ENCODE measurements around the gene DNAJC2. TPM values are rescaled to one million over a fixed set of nuclear protein-coding genes. Genes with fewer than 3 reads are reported as not detected.
"Not testable (repeated sequence)": the region's sequence is repeated elsewhere in the genome, so short reads cannot be mapped to it uniquely, and the experiment has no call there.

Gene DNAJC2
- total RNA-seq, 4 donors from 2014 or later, result 14.3 to 22.8 (median 18.3) TPM

DNA sequence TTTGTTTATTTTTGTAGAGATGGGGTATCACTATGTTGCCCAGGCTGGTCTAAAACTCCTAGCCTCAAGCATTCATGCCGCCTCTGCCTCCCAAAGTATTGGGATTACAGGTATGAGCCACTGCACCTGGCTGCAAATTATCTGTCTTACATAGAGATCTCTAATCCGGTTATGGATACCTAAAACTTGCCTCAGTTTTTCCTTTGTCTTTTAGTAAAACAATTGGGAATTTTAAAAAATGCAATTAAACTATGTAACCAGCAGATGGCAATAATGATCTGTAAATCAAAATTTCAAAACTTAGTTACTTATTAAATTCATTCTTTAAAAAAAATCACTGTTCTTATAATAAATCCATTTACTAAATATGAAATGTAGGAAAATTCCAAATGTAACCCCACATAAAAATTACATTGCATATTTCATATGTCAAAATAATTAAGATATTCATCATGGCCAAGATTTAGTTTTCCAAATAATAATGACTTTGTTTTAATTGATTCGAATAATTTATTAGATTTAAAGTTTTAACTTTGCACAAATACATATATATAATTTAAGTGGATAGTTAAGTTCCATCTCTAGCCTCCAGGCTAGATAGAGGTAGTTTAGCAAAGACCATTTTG lies 61.7 kb downstream of the DNAJC2 start:
- H3K9me3 ChIP-seq; H3K27me3 ChIP-seq; H3K27ac ChIP-seq; DNase-seq (ENCODE audit: low spot score in 2 of 2); H3K4me3 ChIP-seq; H3K36me3 ChIP-seq: not testable (repeated sequence)
- TF ChIP-seq, protein P1, sequence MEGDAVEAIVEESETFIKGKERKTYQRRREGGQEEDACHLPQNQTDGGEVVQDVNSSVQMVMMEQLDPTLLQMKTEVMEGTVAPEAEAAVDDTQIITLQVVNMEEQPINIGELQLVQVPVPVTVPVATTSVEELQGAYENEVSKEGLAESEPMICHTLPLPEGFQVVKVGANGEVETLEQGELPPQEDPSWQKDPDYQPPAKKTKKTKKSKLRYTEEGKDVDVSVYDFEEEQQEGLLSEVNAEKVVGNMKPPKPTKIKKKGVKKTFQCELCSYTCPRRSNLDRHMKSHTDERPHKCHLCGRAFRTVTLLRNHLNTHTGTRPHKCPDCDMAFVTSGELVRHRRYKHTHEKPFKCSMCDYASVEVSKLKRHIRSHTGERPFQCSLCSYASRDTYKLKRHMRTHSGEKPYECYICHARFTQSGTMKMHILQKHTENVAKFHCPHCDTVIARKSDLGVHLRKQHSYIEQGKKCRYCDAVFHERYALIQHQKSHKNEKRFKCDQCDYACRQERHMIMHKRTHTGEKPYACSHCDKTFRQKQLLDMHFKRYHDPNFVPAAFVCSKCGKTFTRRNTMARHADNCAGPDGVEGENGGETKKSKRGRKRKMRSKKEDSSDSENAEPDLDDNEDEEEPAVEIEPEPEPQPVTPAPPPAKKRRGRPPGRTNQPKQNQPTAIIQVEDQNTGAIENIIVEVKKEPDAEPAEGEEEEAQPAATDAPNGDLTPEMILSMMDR (IDR thresholded peaks at IDR 0.05), result peak in 1 of 5 experiments; percentile 6
- whole genome bisulfite sequencing, 2 donors, result 33 to 46% methylated on average over 3 of the region's 3 CpGs
- peaks cover 0 to 13% (median 0%) of the 10 kb centered on the region in 4 donors for H3K4me1 ChIP-seq

DNA sequence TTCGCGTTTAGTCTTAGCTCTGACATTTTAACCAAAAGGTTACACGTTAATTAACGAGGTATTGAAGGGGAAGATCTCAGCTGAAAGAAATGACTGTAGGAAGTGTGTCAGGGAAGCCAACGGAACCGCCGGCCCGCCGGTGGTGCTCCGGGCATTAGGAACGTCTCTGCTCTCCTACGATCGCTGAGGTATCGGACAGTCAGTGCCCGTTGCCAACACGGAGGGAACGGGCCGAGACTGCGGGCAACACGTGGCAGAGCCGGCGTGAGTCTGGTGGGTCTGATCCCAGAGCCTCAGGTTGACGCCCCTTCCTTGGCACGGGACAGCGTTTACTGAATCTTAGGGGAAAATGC lies 63.8 kb downstream of the DNAJC2 start:
- peak overlapping the region; percentile 49 to 79 (median 62) for H3K4me3 ChIP-seq
- not testable (repeated sequence) for H3K9me3 ChIP-seq; H3K27me3 ChIP-seq; H3K36me3 ChIP-seq; DNase-seq (ENCODE audit: low spot score in 2 of 2)
- H3K27ac ChIP-seq, result peak overlapping the region in 3 of 4 donors; percentile 1 to 79 (median 27)
- H3K4me1 ChIP-seq, result peaks cover 0 to 13% (median 0%) of the 10 kb centered on the region in 4 donors
- WGBS, 2 donors, result 0 to 1% methylated on average over 25 of the region's 25 CpGs

DNA sequence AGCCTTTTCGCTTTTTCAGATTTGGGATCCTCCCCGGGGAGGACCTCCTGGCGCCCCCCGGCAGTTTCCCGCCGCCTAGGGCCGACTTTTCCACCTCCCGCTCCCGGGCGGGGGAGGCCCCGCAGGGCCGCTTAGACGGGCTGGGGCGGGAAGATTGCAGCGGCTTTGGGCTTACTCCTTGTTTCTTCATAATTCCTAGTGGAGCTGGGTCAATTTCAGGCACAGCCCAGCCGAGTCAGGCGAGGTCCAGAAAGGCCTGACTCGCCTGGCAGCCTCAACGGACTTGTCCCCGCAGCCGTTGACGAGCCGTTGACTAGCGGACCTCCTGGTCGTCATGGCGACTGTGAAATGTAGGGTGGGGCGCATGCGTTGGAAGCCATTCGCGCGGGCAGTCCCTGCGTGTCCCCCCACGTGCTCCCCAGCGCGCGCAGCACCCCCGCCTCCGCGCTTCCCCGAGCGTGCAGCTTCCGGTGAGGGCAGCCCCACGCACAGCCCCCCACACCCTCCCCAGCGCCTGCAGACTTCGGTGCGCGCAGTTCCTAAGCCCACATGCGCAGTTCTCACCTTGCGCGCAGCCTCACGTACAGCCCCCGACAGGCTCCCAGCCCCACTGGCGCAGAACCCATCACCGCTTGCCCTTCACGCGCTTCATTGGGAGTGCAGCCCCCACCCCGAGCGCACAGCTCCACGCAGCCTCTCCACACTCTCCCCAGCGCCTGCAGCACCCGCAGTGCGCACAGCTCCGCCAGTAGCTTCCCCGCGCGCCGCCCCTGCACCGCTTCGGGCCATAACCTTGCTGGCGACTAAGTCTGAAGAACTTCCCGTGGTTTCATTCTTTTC lies 64.4 kb downstream of the DNAJC2 start:
- WGBS, 2 donors, result 1% methylated on average over 38 to 60 of the region's 71 CpGs
- H3K27me3 ChIP-seq, H3K36me3 ChIP-seq, H3K9me3 ChIP-seq: not testable (repeated sequence)
- peak; percentile 29 to 45 for DNase-seq (ENCODE audit: low spot score in 2 of 2)
- H3K27ac ChIP-seq, result peak overlapping the region; percentile 27 to 79 (median 38)
- H3K4me3 ChIP-seq, result peak overlapping the region; percentile 49 to 79 (median 62)
- H3K4me1 ChIP-seq, result peaks cover 0 to 13% (median 0%) of the 10 kb centered on the region in 4 donors

DNA sequence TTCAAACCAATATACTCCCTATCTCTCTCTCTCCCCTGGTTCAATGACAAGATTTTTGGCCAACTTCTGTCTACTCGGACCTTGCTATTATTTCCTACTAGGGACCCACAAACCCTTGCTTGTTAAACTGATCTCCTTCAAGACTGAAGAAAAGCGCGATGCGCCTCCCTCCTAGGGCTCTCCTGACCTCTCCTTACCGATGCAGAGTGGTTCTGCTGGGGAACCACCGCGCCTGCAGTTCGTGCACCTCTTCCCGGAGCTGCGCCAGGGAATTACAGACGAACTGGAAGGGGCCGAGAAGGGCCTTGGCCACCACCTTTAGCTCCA lies 65.0 kb downstream of the DNAJC2 start:
- not testable (repeated sequence) for H3K27me3 ChIP-seq; H3K9me3 ChIP-seq; DNase-seq (ENCODE audit: low spot score in 2 of 2); H3K36me3 ChIP-seq
- Histone ChIP-seq H3K27ac (peak overlapping the region in 3 of 4 donors; percentile 30 to 79 (median 45)), H3K4me3 (peak overlapping the region; percentile 49 to 79 (median 62)), H3K4me1 (peaks cover 0 to 13% (median 0%) of the 10 kb centered on the region in 4 donors)
- 0 to 2% methylated on average over 12 of the region's 12 CpGs for WGBS, 2 donors

DNA sequence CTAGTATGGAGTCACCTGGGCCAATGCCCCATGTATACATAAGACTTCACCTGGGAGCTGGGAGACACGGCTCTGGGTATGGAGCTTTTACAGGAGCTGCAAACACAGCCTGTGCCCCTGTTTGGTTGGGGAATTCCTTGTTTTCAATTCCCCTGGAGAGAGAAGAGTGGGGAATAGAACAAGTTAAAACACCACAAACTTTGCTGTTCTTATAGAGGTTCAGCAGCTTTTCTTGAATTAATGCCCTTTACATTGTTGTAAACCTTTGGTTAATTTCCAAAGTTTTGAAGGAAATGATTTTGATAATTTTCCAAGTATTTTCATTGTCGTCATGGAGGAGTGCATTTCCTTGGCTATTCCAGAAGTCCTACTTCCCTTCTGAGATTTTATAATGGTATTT lies 66.4 kb downstream of the DNAJC2 start:
- Histone ChIP-seq H3K36me3 (peaks cover 0 to 15% (median 0%) of the 10 kb centered on the region in 3 donors), H3K4me1 (peaks cover 0 to 13% (median 0%) of the 10 kb centered on the region in 4 donors)
- H3K27ac ChIP-seq; DNase-seq (ENCODE audit: low spot score in 2 of 2); H3K9me3 ChIP-seq; H3K4me3 ChIP-seq; H3K27me3 ChIP-seq: not testable (repeated sequence)
- 61 to 75% methylated on average over 2 of the region's 2 CpGs for WGBS, 2 donors

DNA sequence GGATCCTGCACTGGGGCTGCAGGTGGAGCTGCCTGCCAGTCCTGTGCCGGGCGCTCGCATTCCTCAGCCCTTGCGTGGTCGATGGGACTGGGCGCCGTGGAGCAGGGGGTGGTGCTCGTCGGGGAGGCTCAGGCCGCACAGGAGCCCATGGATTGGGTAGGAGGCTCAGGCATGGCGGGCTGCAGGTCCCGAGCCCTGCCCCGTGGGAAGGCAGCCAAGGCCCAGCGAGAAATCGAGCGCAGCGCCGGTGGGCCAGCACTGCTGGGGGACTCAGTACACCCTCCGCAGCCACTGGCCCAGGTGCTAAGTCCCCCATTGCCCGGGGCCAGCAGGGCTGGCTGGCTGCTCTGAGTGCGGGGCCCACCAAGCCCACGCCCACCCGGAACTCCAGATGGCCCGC lies 69.7 kb downstream of the DNAJC2 start:
- 97 to 98% methylated on average over 18 to 19 of the region's 24 CpGs for WGBS, 2 donors
- not testable (repeated sequence) for H3K9me3 ChIP-seq; H3K27ac ChIP-seq; H3K27me3 ChIP-seq; DNase-seq (ENCODE audit: low spot score in 2 of 2); H3K4me3 ChIP-seq
- peaks cover 0 to 11% (median 0%) of the 10 kb centered on the region in 4 donors for H3K4me1 ChIP-seq
- H3K36me3 ChIP-seq, result peaks cover 0 to 15% (median 0%) of the 10 kb centered on the region in 3 donors

DNA sequence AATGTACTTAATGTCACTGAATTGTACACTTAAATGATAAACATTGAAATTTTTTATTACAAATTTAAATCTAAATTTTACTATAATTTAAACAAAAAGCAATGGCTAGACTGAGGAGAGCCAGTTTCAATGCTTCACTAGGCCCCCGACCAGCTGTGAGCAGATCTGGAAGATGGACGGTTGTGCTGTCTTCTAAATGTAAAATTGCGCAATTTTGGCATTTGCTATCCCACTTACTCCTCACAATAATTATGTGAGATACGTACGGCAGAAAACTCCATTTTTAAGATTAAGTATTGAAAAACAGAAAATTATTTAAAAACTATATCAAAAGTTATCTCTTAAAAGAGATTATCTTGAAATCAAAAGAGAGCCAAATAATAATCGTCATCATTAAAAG lies 71.2 kb downstream of the DNAJC2 start:
- not testable (repeated sequence) for H3K4me1 ChIP-seq; H3K27ac ChIP-seq; H3K4me3 ChIP-seq; DNase-seq (ENCODE audit: low spot score in 2 of 2); H3K27me3 ChIP-seq; H3K9me3 ChIP-seq
- H3K36me3 ChIP-seq, result peaks cover 0 to 15% (median 0%) of the 10 kb centered on the region in 3 donors
- 88 to 91% methylated on average over 6 of the region's 6 CpGs for WGBS, 2 donors

DNA sequence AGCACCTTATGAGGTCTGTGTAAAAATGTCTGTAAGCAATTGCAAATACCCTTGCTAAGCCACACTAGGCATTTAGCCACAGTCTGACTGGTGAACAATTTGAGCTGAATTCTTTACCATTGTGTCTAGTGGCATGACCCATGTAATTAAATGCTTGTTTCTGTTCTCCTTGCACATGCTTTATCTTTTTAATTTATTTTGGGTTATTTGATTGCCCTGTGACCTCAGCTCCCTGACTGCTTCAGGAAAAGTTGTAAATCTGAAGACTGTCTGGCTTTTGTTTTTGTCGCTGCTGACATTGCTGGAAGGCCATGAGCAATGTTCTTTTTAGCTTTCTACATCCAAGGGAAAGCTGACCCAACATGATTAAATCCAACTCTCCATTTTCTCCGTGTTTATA lies 78.3 kb downstream of the DNAJC2 start:
- not testable (repeated sequence) for H3K9me3 ChIP-seq; H3K27ac ChIP-seq; H3K4me1 ChIP-seq; H3K36me3 ChIP-seq; DNase-seq (ENCODE audit: low spot score in 2 of 2); H3K4me3 ChIP-seq; H3K27me3 ChIP-seq
- WGBS, 2 donors, result 28 to 34% methylated on average over 2 of the region's 2 CpGs

DNA sequence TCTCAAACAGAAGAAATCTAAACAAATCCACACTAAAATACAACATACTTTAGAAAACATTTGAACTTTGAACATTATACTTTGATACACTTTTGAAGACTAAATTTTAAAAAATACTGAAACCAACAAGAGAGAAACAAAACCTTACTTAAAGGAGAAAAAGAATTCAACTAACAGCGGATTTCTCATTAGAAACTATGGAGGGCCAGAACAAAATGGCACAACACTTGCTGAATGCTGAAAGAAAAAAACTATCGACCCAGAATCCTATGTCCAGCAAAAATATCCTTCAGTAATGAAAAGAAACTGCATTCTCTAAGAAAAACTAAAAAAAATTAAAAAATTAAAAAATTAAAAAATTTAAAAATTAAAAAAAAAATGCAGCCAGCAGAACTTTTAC lies 80.5 kb downstream of the DNAJC2 start:
- H3K4me3 ChIP-seq; H3K27ac ChIP-seq; H3K36me3 ChIP-seq; DNase-seq (ENCODE audit: low spot score in 2 of 2); H3K4me1 ChIP-seq; H3K9me3 ChIP-seq; H3K27me3 ChIP-seq: not testable (repeated sequence)
- 92 to 97% methylated on average over 2 of the region's 2 CpGs for WGBS, 2 donors

Small RNA genes lying within 50 kb of the gene (small RNA-seq; reads per million reads assigned to genes)
- gene RPS29P16, result not detected

Other genes starting within 250 kb of the DNAJC2 start
- 10 to 100 TPM; 10.2 to 22.8 (median 15.4) TPM for gene NAPEPLD, start 195.7 kb downstream of the DNAJC2 start, total RNA-seq
- gene PMPCB, start 47.3 kb downstream of the DNAJC2 start, total RNA-seq, result 10 to 100 TPM; 31.8 to 44.3 (median 41.1) TPM
- gene PSMC2, start 2.9 kb upstream of the DNAJC2 start, total RNA-seq, result 100 to 1,000 TPM in 1 of 4 donors, 10 to 100 TPM in 3; 61.4 to 118 (median 90.9) TPM
- under 1 TPM in 2 of 4 donors, not detected in 2; 0.20 to 0.42 TPM for gene SLC26A5, start 101.4 kb upstream of the DNAJC2 start, total RNA-seq

Data from tibial nerve (tissue), 4 donors.